H1 (cell line): ENCODE data around the gene HECTD3. TPM values are rescaled to one million over a fixed set of nuclear protein-coding genes. Genes with fewer than 3 reads are reported as not detected.

ENCODE experiments used
- CTCF ChIA-PET: fragments of 300-600 bp; sonication (Branson Sonifier 250); formaldehyde crosslinking; loops from one replicate; lab custom pipeline; 2021; ENCODE audit not compliant: partially characterized antibody; lab: Charles Lee
- POLR2A ChIA-PET: fragments of 300-600 bp; sonication (Branson Sonifier 250); formaldehyde crosslinking; loops from one replicate; lab custom pipeline; 2021; ENCODE audit warnings: inconsistent platforms; ENCODE audit not compliant: partially characterized antibody; lab: Charles Lee
- DNase-seq, 2 experiments: peaks; one replicate each; pipeline versions ENCODE4 v3.0.0 to v3.0.0-alpha.2; 2010 to 2022; ENCODE audit warnings: low spot score in 2 of 2, low read depth in 1 of 2, mixed read lengths in 1 of 2
- FAIRE-seq: peaks from 2 replicates; lab custom pipeline; 2011; peaks lifted over from hg19 to GRCh38; lab: Jason Lieb, UNC
- H2AFZ ChIP-seq: 2 replicates; pipeline ENCODE4 v1.8.1; 2012; ENCODE audit warnings: low read length, inconsistent platforms
- H2AK5ac ChIP-seq: 2 replicates; pipeline ENCODE4 v1.6.1; 2013; ENCODE audit warnings: low read depth, low read length
- H2BK120ac ChIP-seq: replicated peaks from 2 replicates; pipeline ENCODE3; 2013; ENCODE audit warnings: low read depth, low read length, inconsistent platforms
- H2BK12ac ChIP-seq: 2 replicates; pipeline ENCODE4 v1.6.1; 2013; ENCODE audit warnings: low read depth, low read length
- H2BK15ac ChIP-seq: 2 replicates; pipeline ENCODE4 v1.6.1; 2013; ENCODE audit warnings: low read length
- H2BK20ac ChIP-seq: 2 replicates; pipeline ENCODE4 v1.6.1; 2013; ENCODE audit warnings: low read length
- H2BK5ac ChIP-seq: 2 replicates; pipeline ENCODE4 v1.6.1; 2013; ENCODE audit warnings: low read depth, low read length
- H3K14ac ChIP-seq: 2 replicates; pipeline ENCODE4 v1.6.1; 2013; ENCODE audit warnings: inconsistent platforms; ENCODE audit not compliant: insufficient read length
- H3K18ac ChIP-seq: 2 replicates; pipeline ENCODE4 v1.6.1; 2013; ENCODE audit warnings: low read length; ENCODE audit errors: extremely low read depth
- H3K23ac ChIP-seq: 2 replicates; pipeline ENCODE4 v1.6.1; 2013; ENCODE audit warnings: inconsistent platforms; ENCODE audit not compliant: insufficient read length
- H3K23me2 ChIP-seq: 2 replicates; pipeline ENCODE4 v1.6.1; 2013; ENCODE audit warnings: low read depth, low read length
- H3K27ac ChIP-seq: 2 replicates; pipeline ENCODE4 v1.6.1; 2011; ENCODE audit warnings: low read depth, low read length, inconsistent platforms
- H3K27me3 ChIP-seq, 4 experiments: replicated peaks in 1 of 4; 1 replicate in 1 of 4; 2 replicates in 3 of 4; pipeline versions ENCODE4 v1.6.1 to v1.8.1; 2011 to 2013; ENCODE audit warnings: low read length in 3 of 4, mild to moderate bottlenecking in 3 of 4, inconsistent platforms in 2 of 4, mixed read lengths in 2 of 4, moderate library complexity in 1 of 4; ENCODE audit not compliant: control insufficient read depth in 3 of 4, insufficient read depth in 3 of 4; ENCODE audit errors: extremely low read depth in 1 of 4
- H3K36me3 ChIP-seq, 4 experiments: 2 replicates each; pipeline versions ENCODE4 v1.6.1 to v1.8.1; 2011 to 2013; ENCODE audit warnings: mild to moderate bottlenecking in 4 of 4, low read length in 3 of 4, moderate library complexity in 2 of 4, control low read depth in 1 of 4, inconsistent platforms in 1 of 4; ENCODE audit not compliant: insufficient read depth in 4 of 4, control insufficient read depth in 2 of 4
- H3K4ac ChIP-seq: replicated peaks from 2 replicates; pipeline ENCODE3; 2013; ENCODE audit warnings: low read length, low read depth, mixed read lengths, inconsistent platforms; ENCODE audit not compliant: insufficient read length
- H3K4me1 ChIP-seq, 4 experiments: replicated peaks in 1 of 4; 1 replicate in 1 of 4; 2 replicates in 3 of 4; pipeline versions ENCODE4 v1.6.1 to v1.8.1; 2011 to 2013; ENCODE audit warnings: low read length in 3 of 4, inconsistent platforms in 2 of 4, mixed read lengths in 1 of 4; ENCODE audit not compliant: insufficient read depth in 4 of 4, control insufficient read depth in 3 of 4
- H3K4me2 ChIP-seq, 2 experiments: 2 replicates each; pipeline versions ENCODE4 v1.6.1 to v1.8.1; 2011 to 2013; ENCODE audit warnings: low read depth in 2 of 2, low read length in 2 of 2, control low read depth in 1 of 2, inconsistent platforms in 1 of 2, mild to moderate bottlenecking in 1 of 2; ENCODE audit not compliant: insufficient read depth in 1 of 2
- H3K4me3 ChIP-seq, 4 experiments: fragments of 200-600, 300-600 bp in 1 of 4; sonication (generic), shearing (Covaris generic), sonication (Bioruptor Twin) in 1 of 4; 2 replicates each; pipeline versions ENCODE4 v1.5.1 to v1.8.1; 2011 to 2016; ENCODE audit warnings: low read length in 4 of 4, low read depth in 3 of 4, control low read depth in 2 of 4, inconsistent platforms in 2 of 4, mild to moderate bottlenecking in 2 of 4, mixed read lengths in 1 of 4, moderate library complexity in 1 of 4; ENCODE audit not compliant: insufficient read depth in 2 of 4; ENCODE audit errors: extremely low read depth in 1 of 4
- H3K56ac ChIP-seq: replicated peaks from 2 replicates; pipeline ENCODE3; 2013; ENCODE audit warnings: low read depth, mild to moderate bottlenecking, mixed read lengths, low read length, inconsistent platforms; ENCODE audit not compliant: insufficient read length
- H3K79me1 ChIP-seq: 2 replicates; pipeline ENCODE4 v1.6.1; 2013; ENCODE audit warnings: low read depth, low read length, control low read depth
- H3K79me2 ChIP-seq, 2 experiments: 2 replicates each; pipeline versions ENCODE4 v1.6.1 to v1.8.1; 2012 to 2013; ENCODE audit warnings: low read length in 2 of 2, mild to moderate bottlenecking in 2 of 2, inconsistent platforms in 1 of 2; ENCODE audit not compliant: insufficient read depth in 2 of 2, control insufficient read depth in 1 of 2
- H3K9ac ChIP-seq, 4 experiments: replicated peaks in 1 of 4; 1 replicate in 1 of 4; 2 replicates in 3 of 4; pipeline versions ENCODE4 v1.6.1 to v1.8.1; 2011 to 2013; ENCODE audit warnings: low read depth in 3 of 4, low read length in 3 of 4, control low read depth in 2 of 4, mild to moderate bottlenecking in 2 of 4, moderate library complexity in 2 of 4, inconsistent platforms in 1 of 4; ENCODE audit errors: extremely low read depth in 1 of 4
- H3K9me3 ChIP-seq, 2 experiments: 2 replicates each; pipeline versions ENCODE4 v1.6.1 to v1.8.1; 2012 to 2013; ENCODE audit warnings: mild to moderate bottlenecking in 2 of 2, moderate library complexity in 2 of 2, control low read depth in 1 of 2, inconsistent platforms in 1 of 2, low read depth in 1 of 2, low read length in 1 of 2, mixed read lengths in 1 of 2; ENCODE audit not compliant: insufficient read depth in 2 of 2
- H4K20me1 ChIP-seq, 2 experiments: replicated peaks in 1 of 2; 2 replicates each; pipeline versions ENCODE3 to v1.8.1; 2011 to 2013; ENCODE audit warnings: inconsistent platforms in 2 of 2, low read length in 2 of 2, mild to moderate bottlenecking in 1 of 2; ENCODE audit not compliant: insufficient read depth in 2 of 2, control insufficient read depth in 1 of 2
- H4K5ac ChIP-seq: 2 replicates; pipeline ENCODE4 v1.6.1; 2013; ENCODE audit warnings: low read length, low read depth, mixed read lengths, inconsistent platforms; ENCODE audit not compliant: insufficient read length
- H4K8ac ChIP-seq: 2 replicates; pipeline ENCODE4 v1.8.0; 2013; ENCODE audit warnings: mild to moderate bottlenecking, moderate library complexity, low read length, inconsistent platforms; ENCODE audit not compliant: insufficient read depth; ENCODE audit errors: extremely low read depth
- H4K91ac ChIP-seq: replicated peaks from 2 replicates; pipeline ENCODE3; 2013; ENCODE audit warnings: low read length, mixed read lengths, inconsistent platforms; ENCODE audit not compliant: insufficient read length
- CBX5 ChIP-seq: fragments of 300-800, 300-1000 bp; sonication (generic); IDR thresholded peaks from 2 replicates; pipeline ENCODE4 v1.7.1; 2016; ENCODE audit warnings: antibody characterized with exemption, low read length, low read depth
- CBX8 ChIP-seq: fragments of 300-800, 300-1000 bp; sonication (generic); IDR thresholded peaks from 2 replicates; pipeline ENCODE4 v1.7.1; 2016; ENCODE audit warnings: low read depth, low read length, borderline replicate concordance
- CHD2 ChIP-seq: IDR thresholded peaks from 2 replicates; pipeline ENCODE4 v1.6.1; 2012; ENCODE audit warnings: low read length, improper control_type of control experiment
- EP300 ChIP-seq, 2 experiments: IDR thresholded peaks; 1 replicate in 1 of 2; 2 replicates in 1 of 2; pipeline ENCODE4 v1.6.1; 2011 to 2012; ENCODE audit warnings: low read depth in 2 of 2, low read length in 2 of 2, mild to moderate bottlenecking in 2 of 2, borderline replicate concordance in 1 of 2, inconsistent platforms in 1 of 2, moderate library complexity in 1 of 2
- HDAC6 ChIP-seq: IDR thresholded peaks from one replicate; pipeline ENCODE4 v1.7.1; 2012; ENCODE audit warnings: low read depth, mild to moderate bottlenecking, inconsistent platforms, low read length, moderate library complexity
- JUN ChIP-seq: IDR thresholded peaks from 2 replicates; pipeline ENCODE4 v1.6.1; 2011; ENCODE audit warnings: low read depth, mild to moderate bottlenecking, improper control_type of control experiment, low read length
- NRF1 ChIP-seq: IDR thresholded peaks from 2 replicates; pipeline ENCODE4 v1.6.1; 2011; ENCODE audit warnings: mild to moderate bottlenecking, low read depth, low read length, improper control_type of control experiment
- POLR2AphosphoS5 ChIP-seq: IDR thresholded peaks from 2 replicates; pipeline ENCODE4 v1.6.1; 2011; ENCODE audit warnings: low read depth, low read length
- RNF2 ChIP-seq: fragments of 200-900, 300-1000 bp; sonication (generic); IDR thresholded peaks from 2 replicates; pipeline ENCODE4 v1.7.1; 2016; ENCODE audit warnings: borderline replicate concordance, low read depth, mild to moderate bottlenecking, antibody characterized with exemption, low read length; ENCODE audit not compliant: poor library complexity, severe bottlenecking; ENCODE audit errors: missing control alignments
- SIX5 ChIP-seq: IDR thresholded peaks from 2 replicates; pipeline ENCODE4 v1.6.1; 2011; ENCODE audit warnings: mild to moderate bottlenecking, low read depth, low read length
- SP2 ChIP-seq: IDR thresholded peaks from 2 replicates; pipeline ENCODE4 v1.6.1; 2012; ENCODE audit warnings: mild to moderate bottlenecking, low read length, inconsistent platforms
- TAF7 ChIP-seq: optimal IDR thresholded peaks from 2 replicates; pipeline ENCODE3; 2011; ENCODE audit warnings: low read depth, mild to moderate bottlenecking, inconsistent platforms, low read length, moderate library complexity, borderline replicate concordance
- TCF12 ChIP-seq: IDR thresholded peaks from 2 replicates; pipeline ENCODE4 v1.6.1; 2011; ENCODE audit warnings: low read depth, mild to moderate bottlenecking, low read length
- WGBS, 2 experiments: shearing (Covaris generic) in 1 of 2; methylation state at CpG; one replicate each; pipeline versions ENCODE4 v1.1.6 to v1.1.7; 2013 to 2015; ENCODE audit warnings: low lambda C conversion rate in 2 of 2, mixed read lengths in 2 of 2, inconsistent platforms in 1 of 2, low coverage in 1 of 2, missing lambda C conversion rate in 1 of 2; ENCODE audit not compliant: insufficient replicate concordance in 2 of 2, insufficient coverage in 1 of 2, insufficient read length in 1 of 2; ENCODE audit errors: extremely low coverage in 1 of 2, missing lambda C conversion rate in 1 of 2; 5-methylcytosine and 5-hydroxymethylcytosine counted together
- polyA plus RNA-seq, 7 experiments: library from polyadenylated mRNA; depleted of rRNA in 3 of 7; stranded (reverse) in 5 of 7; unstranded in 2 of 7; fragments of >200 nt in 5 of 7; fragments of 200-250 nt in 2 of 7; gene quantifications; 1 replicate in 5 of 7; 2 replicates in 1 of 7; 4 replicates in 1 of 7; pipeline versions ENCODE4 v1.2.1 to v1.2.3, GENCODE V29; 2011 to 2013; ENCODE audit warnings: missing spikeins in 2 of 7, mixed read lengths in 2 of 7
- total RNA-seq: library from RNA; stranded (reverse); fragmentation: NEBNext Ultra II Directional; extraction: Animal tissue kit (Norgen Biotek cat#: 25700); gene quantifications from 2 replicates; pipeline ENCODE4 v1.2.1, GENCODE V29; 2021

Gene HECTD3
- total and polyA plus RNA-seq, 2 of the 8 experiments (the other 6 are each of a cell fraction or from before 2014, with no cell fraction given): 32.9 to 52.7 TPM

- 87% methylated on average over 7 of the region's 7 CpGs; no CpG with 5 or more reads in 1 of the 2 experiments for WGBS, 2 experiments
- FAIRE-seq: no peak
- TF ChIP-seq TAF7 (no peak), CHD2 (no peak), NRF1 (no peak), SIX5 (no peak), HDAC6 (no peak), CBX5 (no peak), TCF12 (no peak), EP300 (IDR thresholded peaks at IDR 0.05; ENCODE audit: borderline replicate concordance in 1 of 2, low read depth in 2 of 2, low read length in 2 of 2) (no peak), POLR2AphosphoS5 (no peak), JUN (no peak), SP2 (no peak), CBX8 (no peak), RNF2 (no peak)
Observed at GRCh38 chr1:45035631-45036301, 24.6 kb upstream of the HECTD3 start.

More at GRCh38 chr1:45035631-45036301, 24.6 kb upstream of the HECTD3 start:
- H3K36me3 ChIP-seq: no peaks in the 10 kb centered on the region
- no peak overlapping the region for H2BK5ac ChIP-seq
- no peak overlapping the region for H3K9ac ChIP-seq
- no peaks in the 10 kb centered on the region for H3K23me2 ChIP-seq
- no peak overlapping the region for H2AFZ ChIP-seq
- H3K79me1 ChIP-seq: no peaks in the 10 kb centered on the region
- no peaks in the 10 kb centered on the region for H4K20me1 ChIP-seq
- no peak overlapping the region for H2AK5ac ChIP-seq
- no peak overlapping the region for H2BK15ac ChIP-seq
- H4K91ac ChIP-seq: no peak overlapping the region
- H3K23ac ChIP-seq: no peak overlapping the region
- no peak overlapping the region for H3K4me3 ChIP-seq
- no peaks in the 10 kb centered on the region for H3K4me1 ChIP-seq
- H2BK12ac ChIP-seq: no peak overlapping the region
- H3K18ac ChIP-seq: no peak overlapping the region
- no peak overlapping the region for H3K56ac ChIP-seq
- H4K8ac ChIP-seq: no peak overlapping the region
- H4K5ac ChIP-seq: no peak overlapping the region
- H2BK120ac ChIP-seq: no peak overlapping the region
- H3K4me2 ChIP-seq: no peak overlapping the region
- no peak overlapping the region for H3K27ac ChIP-seq
- H2BK20ac ChIP-seq: no peak overlapping the region
- H3K4ac ChIP-seq: no peak overlapping the region
- no peaks in the 10 kb centered on the region for H3K9me3 ChIP-seq
- no peak for DNase-seq
- H3K14ac ChIP-seq: no peak overlapping the region
- ChIA-PET CTCF (interaction anchor here (0.7 to 4.5 kb wide), 3 partner anchors 18 to 28 kb away, joined by 3 to 36 read pairs (median 7); no protein-coding TSS in a partner anchor), POLR2A (interaction anchor here (1.4 to 1.7 kb wide), 2 partner anchors 7 to 23 kb away, joined by 4 to 5 read pairs; partner anchors contain the start of gene UROD)
- H3K79me2 ChIP-seq: no peaks in the 10 kb centered on the region
- H3K27me3 ChIP-seq: no peaks in the 10 kb centered on the region
